HEK293T (cell line): ENCODE results near the gene KCNQ1.

Source experiments
- CTBP1 ChIP-seq: fragments of 450-650 bp; IDR thresholded peaks from 2 replicates; pipeline ENCODE4 v1.6.1; 2016; ENCODE audit warnings: borderline replicate concordance
- FOXA1 ChIP-seq: fragments of 450-650 bp; IDR thresholded peaks from 2 replicates; pipeline ENCODE4 v1.6.1; 2016; ENCODE audit warnings: mild to moderate bottlenecking
- FOXK2 ChIP-seq: fragments of 450-650 bp; IDR thresholded peaks from 2 replicates; pipeline ENCODE4 v1.6.1; 2016; ENCODE audit warnings: mild to moderate bottlenecking
- L3MBTL2 ChIP-seq: fragments of 450-650 bp; conservative IDR thresholded peaks from 2 replicates; pipeline ENCODE4 v1.6.1; 2016; ENCODE audit warnings: mild to moderate bottlenecking
- SP1 ChIP-seq: fragments of 450-650 bp; IDR thresholded peaks from 2 replicates; pipeline ENCODE4 v1.6.1; 2017
- SUZ12 ChIP-seq: fragments of 450-650 bp; IDR thresholded peaks from 2 replicates; pipeline ENCODE4 v1.6.1; 2016; ENCODE audit warnings: mild to moderate bottlenecking
- TARDBP ChIP-seq: fragments of 450-650 bp; IDR thresholded peaks from 2 replicates; pipeline ENCODE4 v1.6.1; 2016

DNA sequence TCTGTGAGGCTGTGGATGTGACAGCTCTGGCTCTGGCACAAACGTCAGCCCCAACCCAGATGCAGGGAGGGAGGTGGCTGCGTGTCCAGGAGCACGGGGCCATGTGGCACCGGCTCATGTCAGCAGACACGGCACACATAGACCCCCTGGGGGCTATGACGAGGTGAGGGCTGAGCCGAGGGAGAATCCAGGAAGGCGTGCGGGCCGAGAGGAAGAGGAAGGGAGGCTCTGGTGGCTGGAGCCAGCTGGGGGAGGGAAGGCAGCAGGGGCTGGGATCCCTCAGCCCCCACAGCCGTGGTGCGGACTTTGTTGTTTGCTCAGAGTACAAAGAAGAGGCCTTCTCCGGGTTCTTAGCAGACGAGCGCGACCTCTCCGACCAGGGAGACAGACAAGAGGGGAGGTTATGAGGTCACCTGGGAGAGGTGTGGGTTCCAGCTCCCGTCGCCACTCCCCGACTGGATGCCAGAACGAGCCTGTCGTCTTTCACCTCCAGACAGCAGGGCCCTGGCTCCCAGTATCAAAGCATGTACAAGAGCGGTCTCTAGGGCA lies 394.7 kb downstream of the KCNQ1 start:
- TF ChIP-seq SUZ12 (no peak), FOXK2 (no peak), L3MBTL2 (no peak), TARDBP (no peak), SP1 (no peak), CTBP1 (no peak), FOXA1 (no peak)
